ENCODE results near the gene MR1.

DNA sequence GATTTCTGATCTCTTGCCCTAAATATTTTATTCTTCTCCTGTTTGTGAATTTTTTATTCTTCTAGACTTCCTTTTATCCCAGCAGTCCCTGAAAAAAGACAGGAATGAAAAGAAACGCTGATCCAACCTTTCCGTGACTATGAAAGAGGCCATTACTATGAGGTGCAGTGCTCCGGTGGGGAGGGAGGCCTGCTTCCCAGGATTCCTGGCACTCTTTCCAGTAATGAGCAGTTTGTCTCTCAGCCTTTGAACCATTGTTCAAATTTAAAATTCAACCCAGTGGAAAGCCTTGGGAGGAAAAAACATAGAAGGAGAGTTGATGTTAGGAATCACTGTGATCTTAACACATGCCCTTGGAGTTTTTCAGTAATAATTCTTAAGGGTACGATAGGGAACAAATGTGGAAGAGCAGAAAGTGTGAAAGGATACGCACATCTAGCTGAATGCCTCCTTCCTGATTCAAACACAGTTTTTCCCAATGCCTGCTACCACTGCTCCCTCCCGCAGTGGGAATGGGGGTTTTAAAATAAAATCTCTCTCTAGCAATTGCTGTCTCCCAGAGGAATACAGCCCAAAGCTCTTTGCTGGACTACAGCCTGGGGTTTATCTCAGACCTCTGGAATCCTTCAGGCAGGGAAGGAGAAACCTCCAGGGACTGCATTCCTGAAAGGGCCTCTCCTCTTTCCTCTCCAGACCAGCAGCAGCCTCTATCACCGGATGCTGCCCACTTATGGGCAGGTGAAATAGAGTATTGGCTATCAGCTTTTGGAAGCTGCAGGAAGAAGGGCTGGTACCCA is 60.8 kb downstream of the MR1 start:
- TF ChIP-seq CTCF (conservative IDR thresholded peaks at IDR 0.05 in 1 of 2, IDR thresholded peaks at IDR 0.05 in 1 of 2; ENCODE audit: low read depth in 1 of 2, low read length in 2 of 2) (no peak), EZH2 (IDR thresholded peaks at IDR 0.05; ENCODE audit: low read length, missing control alignments) (no peak)
